HepG2 (cell line): ENCODE results near the gene CHST13. TPM values are rescaled to one million over a fixed set of nuclear protein-coding genes. Genes with fewer than 3 reads are reported as not detected.

Source experiments
- ELF3 ChIP-seq: IDR thresholded peaks from 2 replicates; pipeline ENCODE4 v1.6.1; 2016; ENCODE audit warnings: missing genetic modification reagents, missing compliant biosample characterization
- EP300 ChIP-seq, 3 experiments: sonication (generic) in 1 of 3; formaldehyde crosslinking in 1 of 3; IDR thresholded peaks; 2 replicates each; pipeline versions ENCODE4 v1.5.1 to v1.6.1; 2011 to 2020; ENCODE audit warnings: low read depth in 2 of 3, low read length in 2 of 3, borderline replicate concordance in 1 of 3, improper control_type of control experiment in 1 of 3, mild to moderate bottlenecking in 1 of 3, missing genetic modification reagents in 1 of 3, moderate library complexity in 1 of 3
- IKZF1 ChIP-seq: fragments of 450-650 bp; IDR thresholded peaks from 2 replicates; pipeline ENCODE4 v1.7.1; 2016
- NBN ChIP-seq: fragments of 450-650 bp; conservative IDR thresholded peaks from 2 replicates; pipeline ENCODE4 v1.6.1; 2017
- NFATC3 ChIP-seq: sonication (generic); formaldehyde crosslinking; IDR thresholded peaks from 2 replicates; pipeline ENCODE4 v1.5.1; 2020; ENCODE audit warnings: mild to moderate bottlenecking, missing genetic modification reagents
- PCBP2 ChIP-seq: fragments of 200-400 bp; formaldehyde crosslinking; optimal IDR thresholded peaks from 2 replicates; pipeline ENCODE3; 2018; ENCODE audit warnings: low read length, low read depth; ENCODE audit not compliant: poor library complexity, severe bottlenecking
- POLR2A ChIP-seq, 2 experiments: IDR thresholded peaks; 2 replicates each; pipeline ENCODE4 v1.6.1; 2011; ENCODE audit warnings: low read depth in 2 of 2, low read length in 2 of 2, mild to moderate bottlenecking in 1 of 2, moderate library complexity in 1 of 2; ENCODE audit not compliant: insufficient read depth in 1 of 2
- ZBTB33 ChIP-seq: sonication (generic); formaldehyde crosslinking; IDR thresholded peaks from 2 replicates; pipeline ENCODE4 v1.4.0; 2020; ENCODE audit warnings: missing genetic modification reagents
- ZNF232 ChIP-seq: sonication (generic); formaldehyde crosslinking; IDR thresholded peaks from 2 replicates; pipeline ENCODE4 v1.4.0; 2020; ENCODE audit warnings: missing genetic modification reagents, borderline replicate concordance
- ZNF33A ChIP-seq: sonication (generic); formaldehyde crosslinking; IDR thresholded peaks from 2 replicates; pipeline ENCODE4 v1.5.1; 2020; ENCODE audit warnings: missing genetic modification reagents, mild to moderate bottlenecking, moderate library complexity, borderline replicate concordance
- ZNF691 ChIP-seq: sonication (generic); formaldehyde crosslinking; IDR thresholded peaks from 2 replicates; pipeline ENCODE4 v1.4.0; 2020; ENCODE audit warnings: missing genetic modification reagents, low read depth, mild to moderate bottlenecking, borderline replicate concordance
- ZNF800 ChIP-seq: sonication (generic); formaldehyde crosslinking; IDR thresholded peaks from 2 replicates; pipeline ENCODE4 v1.4.0; 2020; ENCODE audit warnings: missing genetic modification reagents
- ZSCAN20 ChIP-seq: sonication (generic); formaldehyde crosslinking; IDR thresholded peaks from 2 replicates; pipeline ENCODE4 v1.4.0; 2020; ENCODE audit warnings: missing genetic modification reagents, mild to moderate bottlenecking, borderline replicate concordance
- ZSCAN29 ChIP-seq: sonication (generic); formaldehyde crosslinking; conservative IDR thresholded peaks from 2 replicates; pipeline ENCODE4 v1.4.0; 2020; ENCODE audit warnings: mild to moderate bottlenecking, missing genetic modification reagents
- ZSCAN30 ChIP-seq: sonication (generic); formaldehyde crosslinking; IDR thresholded peaks from 2 replicates; pipeline ENCODE4 v1.5.0; 2020; ENCODE audit warnings: mild to moderate bottlenecking, missing genetic modification reagents
- polyA plus RNA-seq, 8 experiments: library from polyadenylated mRNA; depleted of rRNA in 3 of 8; stranded (reverse) in 7 of 8; unstranded in 1 of 8; fragments of >200 nt; fragmentation: Illumina TruSeq in 4 of 8; extraction: Trizol in 4 of 8; gene quantifications; 2 replicates each; pipeline versions ENCODE4 v1.2.1 to v1.2.3, GENCODE V29; 2011 to 2016; ENCODE audit warnings: low read depth in 4 of 8, missing spikeins in 1 of 8, mixed read lengths in 1 of 8; ENCODE audit not compliant: insufficient read depth in 1 of 8
- total RNA-seq, 5 experiments: library from RNA; depleted of rRNA; stranded (reverse); fragments of >200 nt; fragmentation: Illumina TruSeq; extraction: Trizol; gene quantifications; 2 replicates each; pipeline ENCODE4 v1.2.3, GENCODE V29; 2016; ENCODE audit warnings: low read depth in 1 of 5
- TF ChIP-seq, protein P1 (sequence below): sonication (generic); formaldehyde crosslinking; IDR thresholded peaks from 2 replicates; pipeline ENCODE4 v1.9.0; 2021; ENCODE audit warnings: missing genetic modification reagents, borderline replicate concordance
- TF ChIP-seq, protein P2 (sequence below): sonication (generic); formaldehyde crosslinking; conservative IDR thresholded peaks from 2 replicates; pipeline ENCODE4 v1.4.0; 2020; ENCODE audit warnings: missing genetic modification reagents
- TF ChIP-seq, protein P3 (sequence below): sonication (generic); formaldehyde crosslinking; IDR thresholded peaks from 2 replicates; pipeline ENCODE4 v1.4.0; 2020; ENCODE audit warnings: missing genetic modification reagents

The CHST13 gene
- total and polyA plus RNA-seq, 2 of the 13 experiments (the other 11 are each of a cell fraction or from before 2014, with no cell fraction given): 32.0 to 43.1 TPM

- TF ChIP-seq ZBTB33 (CRISPR knock-in tag): no peak
- TF ChIP-seq, protein P1, sequence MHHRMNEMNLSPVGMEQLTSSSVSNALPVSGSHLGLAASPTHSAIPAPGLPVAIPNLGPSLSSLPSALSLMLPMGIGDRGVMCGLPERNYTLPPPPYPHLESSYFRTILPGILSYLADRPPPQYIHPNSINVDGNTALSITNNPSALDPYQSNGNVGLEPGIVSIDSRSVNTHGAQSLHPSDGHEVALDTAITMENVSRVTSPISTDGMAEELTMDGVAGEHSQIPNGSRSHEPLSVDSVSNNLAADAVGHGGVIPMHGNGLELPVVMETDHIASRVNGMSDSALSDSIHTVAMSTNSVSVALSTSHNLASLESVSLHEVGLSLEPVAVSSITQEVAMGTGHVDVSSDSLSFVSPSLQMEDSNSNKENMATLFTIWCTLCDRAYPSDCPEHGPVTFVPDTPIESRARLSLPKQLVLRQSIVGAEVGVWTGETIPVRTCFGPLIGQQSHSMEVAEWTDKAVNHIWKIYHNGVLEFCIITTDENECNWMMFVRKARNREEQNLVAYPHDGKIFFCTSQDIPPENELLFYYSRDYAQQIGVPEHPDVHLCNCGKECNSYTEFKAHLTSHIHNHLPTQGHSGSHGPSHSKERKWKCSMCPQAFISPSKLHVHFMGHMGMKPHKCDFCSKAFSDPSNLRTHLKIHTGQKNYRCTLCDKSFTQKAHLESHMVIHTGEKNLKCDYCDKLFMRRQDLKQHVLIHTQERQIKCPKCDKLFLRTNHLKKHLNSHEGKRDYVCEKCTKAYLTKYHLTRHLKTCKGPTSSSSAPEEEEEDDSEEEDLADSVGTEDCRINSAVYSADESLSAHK (CRISPR knock-in tag): no peak
- TF ChIP-seq IKZF1: no peak
- no peak for TF ChIP-seq ZSCAN30
- TF ChIP-seq, protein P2, sequence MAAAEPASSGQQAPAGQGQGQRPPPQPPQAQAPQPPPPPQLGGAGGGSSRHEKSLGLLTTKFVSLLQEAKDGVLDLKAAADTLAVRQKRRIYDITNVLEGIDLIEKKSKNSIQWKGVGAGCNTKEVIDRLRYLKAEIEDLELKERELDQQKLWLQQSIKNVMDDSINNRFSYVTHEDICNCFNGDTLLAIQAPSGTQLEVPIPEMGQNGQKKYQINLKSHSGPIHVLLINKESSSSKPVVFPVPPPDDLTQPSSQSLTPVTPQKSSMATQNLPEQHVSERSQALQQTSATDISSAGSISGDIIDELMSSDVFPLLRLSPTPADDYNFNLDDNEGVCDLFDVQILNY (CRISPR knock-in tag): no peak
- no peak for TF ChIP-seq PCBP2
- TF ChIP-seq ZSCAN20 (CRISPR knock-in tag): no peak
- TF ChIP-seq ZSCAN29 (CRISPR knock-in tag): 0 out of 2 replicates have a peak, but pooled peaks have one; percentile 23
- TF ChIP-seq, protein P3, sequence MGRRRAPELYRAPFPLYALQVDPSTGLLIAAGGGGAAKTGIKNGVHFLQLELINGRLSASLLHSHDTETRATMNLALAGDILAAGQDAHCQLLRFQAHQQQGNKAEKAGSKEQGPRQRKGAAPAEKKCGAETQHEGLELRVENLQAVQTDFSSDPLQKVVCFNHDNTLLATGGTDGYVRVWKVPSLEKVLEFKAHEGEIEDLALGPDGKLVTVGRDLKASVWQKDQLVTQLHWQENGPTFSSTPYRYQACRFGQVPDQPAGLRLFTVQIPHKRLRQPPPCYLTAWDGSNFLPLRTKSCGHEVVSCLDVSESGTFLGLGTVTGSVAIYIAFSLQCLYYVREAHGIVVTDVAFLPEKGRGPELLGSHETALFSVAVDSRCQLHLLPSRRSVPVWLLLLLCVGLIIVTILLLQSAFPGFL (CRISPR knock-in tag): no peak
- no peak for TF ChIP-seq ZNF33A (CRISPR knock-in tag)
- TF ChIP-seq ELF3: 0 out of 2 replicates have a peak, but pooled peaks have one; percentile 15
- TF ChIP-seq NBN: no peak
- peak in 1 of 2 experiments; percentile 25; a peak in 1 of 4 replicates for TF ChIP-seq EP300 (IDR thresholded peaks at IDR 0.05; ENCODE audit: low read depth in 2 of 2, low read length in 2 of 2)
- TF ChIP-seq EP300 (CRISPR knock-in tag; IDR thresholded peaks at IDR 0.05; ENCODE audit: borderline replicate concordance): peak; percentile 12; the same call in 1 of the 2 replicates
- no peak for TF ChIP-seq ZNF232 (CRISPR knock-in tag)
- no peak for TF ChIP-seq POLR2A (IDR thresholded peaks at IDR 0.05; ENCODE audit: insufficient read depth in 1 of 2, low read depth in 2 of 2, low read length in 2 of 2)
- no peak for TF ChIP-seq NFATC3 (CRISPR knock-in tag)
- no peak for TF ChIP-seq ZNF691 (CRISPR knock-in tag)
- no peak for TF ChIP-seq ZNF800 (CRISPR knock-in tag)
Observed at GRCh38 chr3:126517291-126517951, 6.5 kb upstream of the CHST13 start, which contains the start of gene UROC1 (continued).
